Parietal lobe (tissue), 1 donor: ENCODE measurements around the gene PROB1. TPM values are rescaled to one million over a fixed set of nuclear protein-coding genes. Genes with fewer than 3 reads are reported as not detected.

ENCODE experiments used
- total RNA-seq: library from RNA; depleted of rRNA; stranded (reverse); fragments of >200 nt; gene quantifications from one replicate; pipeline ENCODE4 v1.2.3, GENCODE V29; 2014

Gene PROB1
- total RNA-seq: 0.94 TPM

GRCh38 chr5:139394654-139395566, at the start of gene PROB1:
Gene PROB1, minus strand, starts transcription at chr5:139395104. Its CDS starts 23 bp downstream, at chr5:139395081.

GRCh38 chr5:139439013-139439903, 44.4 kb upstream of the PROB1 start, which contains the start of gene DNAJC18:
Gene DNAJC18, minus strand, starts transcription at chr5:139439525. Its CDS starts 80 bp downstream, at chr5:139439445.

GRCh38 chr5:139403787-139404483, 9.0 kb upstream of the PROB1 start, which contains the start of gene SPATA24:
Gene SPATA24, minus strand, starts transcription at chr5:139404089. Its CDS starts 29 bp downstream, at chr5:139404060.

GRCh38 chr5:139389701-139390638, 4.9 kb downstream of the PROB1 start, which contains the start of gene MZB1:
Gene MZB1, minus strand, starts transcription at chr5:139389913. Its CDS starts 57 bp downstream, at chr5:139389856.

GRCh38 chr5:139383275-139383992, 11.5 kb downstream of the PROB1 start, which contains the start of gene SLC23A1:
Gene SLC23A1, minus strand, starts transcription at chr5:139383297. Its CDS starts 44 bp downstream, at chr5:139383253.

GRCh38 chr5:139341689-139342422, 53.0 kb downstream of the PROB1 start, which contains the start of gene PAIP2:
Gene PAIP2, plus strand, starts transcription at chr5:139341854. Its CDS starts 21,931 bp downstream, at chr5:139363785.

Other genes starting within 250 kb of the PROB1 start
- gene SIL1, start 196.7 kb downstream of the PROB1 start, total RNA-seq: 22.8 TPM
- gene MATR3, start 101.4 kb downstream of the PROB1 start, total RNA-seq: 743 TPM
- gene PAIP2, start 53.2 kb downstream of the PROB1 start, total RNA-seq: 98.0 TPM
- gene SLC23A1, start 11.8 kb downstream of the PROB1 start, total RNA-seq: not detected
- not detected for gene MZB1, start 5.2 kb downstream of the PROB1 start, total RNA-seq
- 6.6 TPM for gene SPATA24, start 9.0 kb upstream of the PROB1 start, total RNA-seq
- 44.1 TPM for gene DNAJC18, start 44.4 kb upstream of the PROB1 start, total RNA-seq
- 4.7 TPM for gene ECSCR, start 67.6 kb upstream of the PROB1 start, total RNA-seq
- not detected for gene SMIM33, start 75.9 kb upstream of the PROB1 start, total RNA-seq
- 2.8 TPM for gene STING1, start 87.7 kb upstream of the PROB1 start, total RNA-seq
- gene UBE2D2, start 166.2 kb upstream of the PROB1 start, total RNA-seq: 121 TPM